GM12891 (cell line): ENCODE data around the gene SMG9.

ENCODE experiments used
- DNase-seq: peaks from one replicate; pipeline ENCODE4 v3.0.0; 2011; ENCODE audit warnings: low spot score; ENCODE audit not compliant: insufficient read length
- FAIRE-seq: peaks from 2 replicates; lab custom pipeline; 2011; peaks lifted over from hg19 to GRCh38; lab: Jason Lieb, UNC
- PAX5 ChIP-seq: IDR thresholded peaks from 2 replicates; pipeline ENCODE4 v1.6.1; 2011; ENCODE audit warnings: low read length, moderate library complexity, mild to moderate bottlenecking; ENCODE audit not compliant: insufficient read depth, severe bottlenecking
- POLR2A ChIP-seq: IDR thresholded peaks from 2 replicates; pipeline ENCODE4 v1.6.1; 2011; ENCODE audit warnings: low read depth, low read length, control low read depth
- POLR2AphosphoS5 ChIP-seq: IDR thresholded peaks from 2 replicates; pipeline ENCODE4 v1.6.1; 2011; ENCODE audit warnings: low read depth, low read length, control low read depth
- POU2F2 ChIP-seq: IDR thresholded peaks from 2 replicates; pipeline ENCODE4 v1.6.1; 2011; ENCODE audit warnings: low read depth, mild to moderate bottlenecking, control low read depth, low read length, moderate library complexity
- SPI1 ChIP-seq: IDR thresholded peaks from 2 replicates; pipeline ENCODE4 v1.6.1; 2011; ENCODE audit warnings: low read depth, low read length, control low read depth
- TAF1 ChIP-seq: IDR thresholded peaks from 2 replicates; pipeline ENCODE4 v1.6.1; 2011; ENCODE audit warnings: low read depth, low read length, control low read depth

The SMG9 gene

GRCh38 chr19:43719378-43719868 is 35.3 kb downstream of the SMG9 start:
- no peak for DNase-seq
- no peak for TF ChIP-seq POLR2A
- no peak for TF ChIP-seq POLR2AphosphoS5
- TF ChIP-seq POU2F2, result no peak
- no peak for TF ChIP-seq PAX5
- no peak for TF ChIP-seq SPI1
- no peak for TF ChIP-seq TAF1
- FAIRE-seq, result no peak

- no peak for FAIRE-seq
- no peak for DNase-seq
- TF ChIP-seq SPI1, result no peak
- no peak for TF ChIP-seq PAX5
- no peak for TF ChIP-seq TAF1
- no peak for TF ChIP-seq POU2F2
- no peak for TF ChIP-seq POLR2AphosphoS5
- TF ChIP-seq POLR2A, result no peak
Measured at GRCh38 chr19:43718627-43719377, 36.0 kb downstream of the SMG9 start.

- TF ChIP-seq TAF1, result no peak
- no peak for TF ChIP-seq SPI1
- TF ChIP-seq POLR2A, result no peak
- no peak for TF ChIP-seq POU2F2
- TF ChIP-seq POLR2AphosphoS5, result no peak
- no peak for TF ChIP-seq PAX5
Measured at GRCh38 chr19:43715776-43716175, 39.0 kb downstream of the SMG9 start, which contains the start of gene IRGC. Gene IRGC, plus strand, starts transcription at chr19:43716076. Its CDS starts 2,483 bp downstream, at chr19:43718559.

GRCh38 chr19:43713208-43713607 is 41.6 kb downstream of the SMG9 start:
- DNase-seq (no peak), FAIRE-seq (no peak)
- TF ChIP-seq PAX5, result no peak
- TF ChIP-seq POLR2A, result no peak
- no peak for TF ChIP-seq POLR2AphosphoS5
- no peak for TF ChIP-seq POU2F2
- no peak for TF ChIP-seq SPI1
- no peak for TF ChIP-seq TAF1

More at GRCh38 chr19:43715776-43716175, 39.0 kb downstream of the SMG9 start, which contains the start of gene IRGC:
- DNase-seq, result no peak
- no peak for FAIRE-seq

- FAIRE-seq, result no peak
Measured at GRCh38 chr19:43711751-43712355, 42.9 kb downstream of the SMG9 start.

GRCh38 chr19:43708716-43709115 is 46.0 kb downstream of the SMG9 start:
- TF ChIP-seq SPI1 (no peak), POLR2AphosphoS5 (no peak), POLR2A (no peak)
- FAIRE-seq (no peak), DNase-seq (no peak)

More at GRCh38 chr19:43711751-43712355, 42.9 kb downstream of the SMG9 start:
- TF ChIP-seq TAF1 (no peak), POLR2AphosphoS5 (no peak), POU2F2 (no peak), POLR2A (no peak), PAX5 (no peak), SPI1 (no peak)
- DNase-seq, result no peak

- TF ChIP-seq TAF1 (no peak), POLR2AphosphoS5 (no peak), POLR2A (no peak), POU2F2 (no peak)
- FAIRE-seq (no peak), DNase-seq (no peak)
Measured at GRCh38 chr19:43707158-43707712, 47.5 kb downstream of the SMG9 start.

- no peak for TF ChIP-seq POLR2AphosphoS5
- no peak for TF ChIP-seq PAX5
- TF ChIP-seq SPI1, result no peak
- no peak for TF ChIP-seq POU2F2
- TF ChIP-seq TAF1, result no peak
- TF ChIP-seq POLR2A, result no peak
- FAIRE-seq (no peak), DNase-seq (no peak)
Measured at GRCh38 chr19:43705729-43706128, 49.0 kb downstream of the SMG9 start.

- DNase-seq (no peak), FAIRE-seq (no peak)
- no peak for TF ChIP-seq POLR2A
- no peak for TF ChIP-seq POU2F2
- no peak for TF ChIP-seq POLR2AphosphoS5
- no peak for TF ChIP-seq TAF1
- TF ChIP-seq SPI1, result no peak
- no peak for TF ChIP-seq PAX5
Measured at GRCh38 chr19:43704002-43704705, 50.6 kb downstream of the SMG9 start.
